ENCODE data around the gene UNK. TPM values are rescaled to one million over a fixed set of nuclear protein-coding genes. Genes with fewer than 3 reads are reported as not detected.

UNK gene, protein sequence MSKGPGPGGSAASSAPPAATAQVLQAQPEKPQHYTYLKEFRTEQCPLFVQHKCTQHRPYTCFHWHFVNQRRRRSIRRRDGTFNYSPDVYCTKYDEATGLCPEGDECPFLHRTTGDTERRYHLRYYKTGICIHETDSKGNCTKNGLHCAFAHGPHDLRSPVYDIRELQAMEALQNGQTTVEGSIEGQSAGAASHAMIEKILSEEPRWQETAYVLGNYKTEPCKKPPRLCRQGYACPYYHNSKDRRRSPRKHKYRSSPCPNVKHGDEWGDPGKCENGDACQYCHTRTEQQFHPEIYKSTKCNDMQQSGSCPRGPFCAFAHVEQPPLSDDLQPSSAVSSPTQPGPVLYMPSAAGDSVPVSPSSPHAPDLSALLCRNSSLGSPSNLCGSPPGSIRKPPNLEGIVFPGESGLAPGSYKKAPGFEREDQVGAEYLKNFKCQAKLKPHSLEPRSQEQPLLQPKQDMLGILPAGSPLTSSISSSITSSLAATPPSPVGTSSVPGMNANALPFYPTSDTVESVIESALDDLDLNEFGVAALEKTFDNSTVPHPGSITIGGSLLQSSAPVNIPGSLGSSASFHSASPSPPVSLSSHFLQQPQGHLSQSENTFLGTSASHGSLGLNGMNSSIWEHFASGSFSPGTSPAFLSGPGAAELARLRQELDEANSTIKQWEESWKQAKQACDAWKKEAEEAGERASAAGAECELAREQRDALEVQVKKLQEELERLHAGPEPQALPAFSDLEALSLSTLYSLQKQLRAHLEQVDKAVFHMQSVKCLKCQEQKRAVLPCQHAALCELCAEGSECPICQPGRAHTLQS
- total RNA-seq = 21.2 TPM

DNA sequence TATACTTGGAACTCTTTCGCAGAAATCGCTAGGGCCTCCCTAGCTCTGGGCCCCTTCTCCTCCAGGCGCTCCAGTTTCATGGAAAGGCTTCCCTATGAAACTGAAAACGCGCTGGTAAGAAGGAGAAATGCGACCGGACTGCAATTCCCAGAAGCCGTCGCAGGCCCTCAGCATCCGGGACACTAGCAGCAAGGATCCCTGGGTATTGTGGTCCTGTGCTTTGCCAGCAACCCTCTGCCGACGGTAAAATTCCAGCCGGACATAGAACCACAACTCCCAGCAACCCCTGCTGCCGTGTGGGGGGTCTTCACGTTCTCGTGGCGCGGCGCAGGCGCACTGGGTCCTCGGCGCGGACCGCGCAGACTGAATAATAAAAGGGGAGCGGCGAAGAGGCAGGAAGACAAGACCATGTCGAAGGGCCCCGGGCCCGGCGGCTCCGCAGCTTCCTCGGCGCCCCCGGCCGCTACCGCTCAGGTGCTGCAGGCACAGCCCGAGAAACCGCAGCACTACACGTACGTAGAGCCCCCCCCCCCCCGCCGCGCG is at the start of gene UNK:
UNK (plus strand) TSS at position 334 of the 543 bp plus-strand sequence; CDS start at position 409, 75 bp downstream.
- peak; percentile 92 to 95 for DNase-seq (ENCODE audit: low spot score in 2 of 2)
- FAIRE-seq = no peak

DNA sequence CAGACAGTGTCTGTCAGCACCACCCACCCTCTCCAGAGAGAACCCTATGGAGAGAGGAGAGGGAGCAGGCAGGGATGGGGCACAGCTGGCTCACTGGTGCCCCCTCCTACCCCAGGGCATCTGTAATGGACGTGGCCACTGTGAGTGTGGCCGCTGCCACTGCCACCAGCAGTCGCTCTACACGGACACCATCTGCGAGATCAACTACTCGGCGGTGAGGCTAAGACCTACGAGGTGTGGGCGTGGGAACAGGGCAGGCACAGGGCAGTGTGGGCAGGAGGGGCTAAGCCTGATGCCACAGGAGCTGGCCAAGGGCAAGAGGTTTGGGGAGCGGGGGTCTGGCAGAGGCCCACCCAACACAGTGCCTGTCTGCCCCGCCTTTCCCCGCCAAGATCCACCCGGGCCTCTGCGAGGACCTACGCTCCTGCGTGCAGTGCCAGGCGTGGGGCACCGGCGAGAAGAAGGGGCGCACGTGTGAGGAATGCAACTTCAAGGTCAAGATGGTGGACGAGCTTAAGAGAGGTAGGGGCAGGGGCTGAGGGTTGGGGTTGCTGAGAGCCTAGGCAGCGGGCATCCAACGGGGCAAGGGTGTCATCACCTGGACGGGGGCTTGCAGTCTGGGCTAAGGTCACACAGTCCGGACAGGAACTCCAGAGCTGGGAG is 48.3 kb upstream of the UNK start:
- DNase-seq (ENCODE audit: low spot score in 2 of 2) (no peak), FAIRE-seq (no peak)

DNA sequence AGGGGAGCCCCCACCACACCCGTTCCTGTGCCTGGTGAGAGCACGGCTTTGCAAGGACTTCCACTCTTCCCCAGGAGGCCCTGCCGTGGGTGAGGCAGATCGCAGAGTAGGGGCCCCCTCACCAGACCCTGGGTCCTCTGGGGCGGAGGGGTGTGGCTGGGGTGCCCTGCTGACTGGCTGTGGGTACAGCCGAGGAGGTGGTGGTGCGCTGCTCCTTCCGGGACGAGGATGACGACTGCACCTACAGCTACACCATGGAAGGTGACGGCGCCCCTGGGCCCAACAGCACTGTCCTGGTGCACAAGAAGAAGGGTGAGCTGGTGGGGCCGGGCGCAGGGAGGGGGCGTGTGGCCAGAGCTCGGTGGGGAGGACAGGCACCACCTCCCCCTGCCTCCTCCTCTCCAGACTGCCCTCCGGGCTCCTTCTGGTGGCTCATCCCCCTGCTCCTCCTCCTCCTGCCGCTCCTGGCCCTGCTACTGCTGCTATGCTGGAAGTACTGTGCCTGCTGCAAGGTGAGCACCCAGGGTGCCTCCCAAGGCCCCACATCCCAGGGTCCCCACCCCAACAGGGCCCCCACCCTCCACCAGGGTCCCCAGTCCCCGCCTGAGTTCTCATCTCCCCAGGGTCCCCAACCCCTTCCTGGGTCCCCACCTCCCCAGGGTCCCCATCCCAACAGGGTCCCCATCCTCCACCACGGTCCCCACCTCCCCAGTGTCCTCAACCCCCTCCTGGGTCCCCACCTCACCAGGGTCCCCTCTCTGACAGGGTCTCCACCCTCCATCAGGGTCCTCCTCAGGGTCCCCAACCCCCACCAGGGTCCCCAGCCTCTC is 47.3 kb upstream of the UNK start:
- no peak for FAIRE-seq
- no peak for DNase-seq (ENCODE audit: low spot score in 2 of 2)

DNA sequence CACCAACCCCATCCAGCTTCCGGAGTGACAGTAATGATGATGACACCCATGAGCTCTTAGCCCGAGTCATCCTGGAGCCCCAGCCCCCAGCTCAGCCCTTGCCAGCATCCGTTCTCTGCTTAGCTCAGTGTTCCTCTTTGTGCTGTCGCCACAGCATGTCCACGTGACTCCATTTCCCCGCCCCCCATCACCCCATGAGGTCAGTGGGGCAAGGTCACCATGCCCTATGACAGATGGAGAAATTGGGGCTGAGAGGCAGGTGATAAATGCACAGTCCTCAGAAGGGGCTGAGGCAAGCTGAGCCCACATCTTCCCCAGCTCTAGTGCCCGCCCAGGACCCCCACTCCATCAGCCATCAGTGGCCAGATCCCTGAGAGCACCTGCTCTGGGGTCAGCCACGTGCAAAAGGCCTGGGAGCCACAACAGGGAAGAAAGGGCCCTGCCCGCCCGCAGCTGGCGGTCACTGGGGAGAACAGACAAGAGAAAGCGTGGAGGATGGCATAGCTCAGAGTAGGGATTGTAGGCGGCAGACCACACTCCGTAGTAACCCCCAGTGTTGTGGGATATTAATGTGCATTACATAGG is 46.3 kb upstream of the UNK start:
- peak; percentile 61 to 62 for DNase-seq (ENCODE audit: low spot score in 2 of 2)
- FAIRE-seq = no peak

DNA sequence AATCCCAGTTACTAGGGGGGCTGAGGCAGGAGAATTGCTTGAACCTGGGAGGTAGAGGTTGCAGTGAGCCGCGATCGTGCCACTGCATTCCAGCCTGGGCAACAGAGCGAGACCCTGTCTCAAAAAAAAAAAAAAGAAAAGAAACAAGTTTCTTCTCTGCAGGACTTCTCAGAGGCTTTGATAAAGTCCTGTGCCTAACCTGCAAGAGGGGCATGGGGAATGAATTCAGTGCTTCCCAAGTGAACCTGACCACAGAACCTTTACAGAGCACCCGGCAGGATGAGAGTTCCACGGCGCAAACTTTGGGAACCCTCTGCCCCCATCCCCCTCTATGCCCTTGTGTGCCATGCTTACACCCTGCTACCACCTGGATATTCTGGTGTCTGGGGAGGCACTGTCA is 45.4 kb upstream of the UNK start:
- DNase-seq (ENCODE audit: low spot score in 2 of 2) (no peak), FAIRE-seq (no peak)

DNA sequence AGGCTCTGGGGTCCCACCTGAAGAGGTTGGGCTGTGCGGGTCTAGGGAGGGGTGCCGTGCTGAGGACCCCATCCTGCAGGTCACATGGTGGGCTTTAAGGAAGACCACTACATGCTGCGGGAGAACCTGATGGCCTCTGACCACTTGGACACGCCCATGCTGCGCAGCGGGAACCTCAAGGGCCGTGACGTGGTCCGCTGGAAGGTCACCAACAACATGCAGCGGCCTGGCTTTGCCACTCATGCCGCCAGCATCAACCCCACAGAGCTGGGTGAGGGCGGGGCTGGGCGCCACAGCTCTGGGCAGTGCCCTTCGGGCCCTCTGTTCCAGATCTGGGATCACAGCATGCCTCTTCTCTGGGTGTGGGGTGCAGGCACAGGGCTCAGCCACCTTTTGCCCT is 44.8 kb upstream of the UNK start:
- no peak for FAIRE-seq
- no peak for DNase-seq (ENCODE audit: low spot score in 2 of 2)

DNA sequence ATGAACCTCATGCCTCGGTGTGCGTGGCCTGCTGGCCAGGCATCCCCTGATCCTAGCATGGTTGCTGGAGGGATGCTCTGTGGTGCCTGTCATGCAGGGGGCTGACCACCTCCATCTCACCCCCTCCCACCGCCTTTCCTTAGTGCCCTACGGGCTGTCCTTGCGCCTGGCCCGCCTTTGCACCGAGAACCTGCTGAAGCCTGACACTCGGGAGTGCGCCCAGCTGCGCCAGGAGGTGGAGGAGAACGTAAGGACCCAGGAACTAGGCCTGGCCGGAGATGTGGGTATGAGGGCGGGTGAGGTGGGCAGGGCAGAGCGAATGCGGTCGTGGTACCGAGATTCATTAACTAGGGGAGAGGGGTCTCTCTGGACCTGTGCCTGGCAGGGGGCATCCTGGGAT is 44.4 kb upstream of the UNK start:
- FAIRE-seq (no peak), DNase-seq (ENCODE audit: low spot score in 2 of 2) (no peak)

DNA sequence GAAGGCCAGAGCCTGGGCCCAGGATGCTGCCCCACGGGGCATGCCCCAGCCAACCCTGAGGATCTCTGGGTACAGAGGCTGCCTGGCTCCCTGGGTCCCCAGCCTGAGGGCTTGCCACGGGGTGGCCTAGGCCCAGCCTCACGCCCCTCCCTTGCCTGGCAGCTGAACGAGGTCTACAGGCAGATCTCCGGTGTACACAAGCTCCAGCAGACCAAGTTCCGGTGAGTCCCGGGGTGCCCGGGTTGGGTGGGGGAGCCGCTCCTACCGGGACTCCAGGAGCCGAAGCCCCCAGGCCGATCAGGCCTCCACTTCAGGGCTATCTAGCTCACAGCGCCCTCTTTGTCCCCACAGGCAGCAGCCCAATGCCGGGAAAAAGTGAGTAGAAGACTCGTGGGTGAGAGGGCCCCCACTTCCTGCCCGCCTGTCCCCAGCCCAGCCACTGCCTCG is 44.0 kb upstream of the UNK start:
- no peak for FAIRE-seq
- no peak for DNase-seq (ENCODE audit: low spot score in 2 of 2)

DNA sequence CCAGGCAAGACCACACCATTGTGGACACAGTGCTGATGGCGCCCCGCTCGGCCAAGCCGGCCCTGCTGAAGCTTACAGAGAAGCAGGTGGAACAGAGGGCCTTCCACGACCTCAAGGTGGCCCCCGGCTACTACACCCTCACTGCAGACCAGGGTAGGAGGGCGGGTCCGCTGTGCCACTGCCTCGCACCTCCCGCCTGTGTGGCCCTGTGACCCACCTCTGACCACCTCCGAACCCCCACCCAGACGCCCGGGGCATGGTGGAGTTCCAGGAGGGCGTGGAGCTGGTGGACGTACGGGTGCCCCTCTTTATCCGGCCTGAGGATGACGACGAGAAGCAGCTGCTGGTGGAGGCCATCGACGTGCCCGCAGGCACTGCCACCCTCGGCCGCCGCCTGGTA is 42.3 kb upstream of the UNK start:
- DNase-seq (ENCODE audit: low spot score in 2 of 2) (no peak), FAIRE-seq (no peak)

DNA sequence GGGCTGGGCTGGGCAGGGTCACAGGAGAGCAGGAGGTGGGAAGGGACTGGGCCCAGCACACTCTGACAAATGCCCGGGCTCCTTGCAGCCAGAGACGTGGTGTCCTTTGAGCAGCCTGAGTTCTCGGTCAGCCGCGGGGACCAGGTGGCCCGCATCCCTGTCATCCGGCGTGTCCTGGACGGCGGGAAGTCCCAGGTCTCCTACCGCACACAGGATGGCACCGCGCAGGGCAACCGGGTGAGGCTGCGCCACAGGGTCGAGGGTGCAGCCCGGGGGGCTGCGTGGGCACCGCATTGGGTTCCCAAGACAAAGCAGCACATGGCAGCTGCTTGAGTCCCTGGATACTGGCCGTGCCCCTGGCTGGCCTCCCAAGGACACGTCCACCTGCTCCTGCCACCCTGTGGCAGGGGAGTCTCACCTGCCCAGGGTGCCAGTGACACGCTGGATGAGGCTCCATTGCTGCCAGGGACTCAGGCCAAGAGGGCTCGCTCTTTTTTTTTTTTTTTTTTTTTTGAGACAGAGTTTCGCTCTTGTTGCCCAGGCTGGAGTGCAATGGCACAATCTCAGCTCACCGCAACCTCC is 40.9 kb upstream of the UNK start:
- FAIRE-seq (no peak), DNase-seq (ENCODE audit: low spot score in 2 of 2) (no peak)

DNA sequence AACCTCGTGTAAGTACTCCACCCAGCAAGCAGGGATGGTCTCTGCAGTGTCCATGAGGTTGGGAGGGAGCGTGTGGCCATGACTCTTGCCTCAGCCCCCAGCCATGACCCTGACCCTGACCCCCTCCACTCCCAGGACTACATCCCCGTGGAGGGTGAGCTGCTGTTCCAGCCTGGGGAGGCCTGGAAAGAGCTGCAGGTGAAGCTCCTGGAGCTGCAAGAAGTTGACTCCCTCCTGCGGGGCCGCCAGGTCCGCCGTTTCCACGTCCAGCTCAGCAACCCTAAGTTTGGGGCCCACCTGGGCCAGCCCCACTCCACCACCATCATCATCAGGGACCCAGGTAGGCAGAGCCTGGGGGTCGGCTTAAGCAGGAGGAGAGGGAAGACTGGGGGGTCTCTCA is 35.9 kb upstream of the UNK start:
- DNase-seq (ENCODE audit: low spot score in 2 of 2) (no peak), FAIRE-seq (no peak)

DNA sequence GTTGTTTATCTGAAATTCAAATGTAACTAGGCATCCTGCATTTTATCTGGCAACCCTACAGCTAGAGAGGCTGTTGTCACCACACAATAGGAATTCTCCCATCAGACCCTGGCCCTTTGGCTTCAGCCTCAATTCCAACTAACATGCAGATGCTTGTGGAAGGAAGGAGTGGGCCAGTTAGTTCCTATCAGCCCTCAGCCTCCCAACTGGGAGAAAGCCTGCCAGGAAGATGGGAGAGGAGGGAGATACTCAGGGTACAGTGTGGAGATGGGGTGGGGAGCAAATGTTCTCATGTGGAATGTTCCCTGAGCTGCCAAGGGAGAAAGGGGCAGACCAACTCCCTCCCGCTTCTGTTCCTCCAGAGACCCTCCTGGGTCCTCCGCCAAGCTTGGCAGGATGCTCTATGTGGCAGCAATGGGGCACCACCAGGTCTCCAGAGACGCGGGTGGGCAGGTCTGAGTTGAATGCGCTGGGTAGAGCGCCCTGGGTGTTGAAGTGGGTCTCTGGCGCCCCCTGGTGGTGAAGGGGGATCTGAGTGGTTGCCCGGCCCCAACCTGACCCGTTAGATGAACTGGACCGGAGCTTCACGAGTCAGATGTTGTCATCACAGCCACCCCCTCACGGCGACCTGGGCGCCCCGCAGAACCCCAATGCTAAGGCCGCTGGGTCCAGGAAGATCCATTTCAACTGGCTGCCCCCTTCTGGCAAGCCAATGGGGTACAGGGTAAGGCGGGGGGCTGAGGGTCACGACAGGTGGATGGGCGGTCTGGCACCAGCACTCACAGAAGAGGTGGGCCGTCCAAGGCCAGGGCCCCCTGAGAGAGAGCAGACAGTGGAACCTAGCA is 34.8 kb upstream of the UNK start:
- no peak for FAIRE-seq
- peak; percentile 81 to 86 for DNase-seq (ENCODE audit: low spot score in 2 of 2)

DNA sequence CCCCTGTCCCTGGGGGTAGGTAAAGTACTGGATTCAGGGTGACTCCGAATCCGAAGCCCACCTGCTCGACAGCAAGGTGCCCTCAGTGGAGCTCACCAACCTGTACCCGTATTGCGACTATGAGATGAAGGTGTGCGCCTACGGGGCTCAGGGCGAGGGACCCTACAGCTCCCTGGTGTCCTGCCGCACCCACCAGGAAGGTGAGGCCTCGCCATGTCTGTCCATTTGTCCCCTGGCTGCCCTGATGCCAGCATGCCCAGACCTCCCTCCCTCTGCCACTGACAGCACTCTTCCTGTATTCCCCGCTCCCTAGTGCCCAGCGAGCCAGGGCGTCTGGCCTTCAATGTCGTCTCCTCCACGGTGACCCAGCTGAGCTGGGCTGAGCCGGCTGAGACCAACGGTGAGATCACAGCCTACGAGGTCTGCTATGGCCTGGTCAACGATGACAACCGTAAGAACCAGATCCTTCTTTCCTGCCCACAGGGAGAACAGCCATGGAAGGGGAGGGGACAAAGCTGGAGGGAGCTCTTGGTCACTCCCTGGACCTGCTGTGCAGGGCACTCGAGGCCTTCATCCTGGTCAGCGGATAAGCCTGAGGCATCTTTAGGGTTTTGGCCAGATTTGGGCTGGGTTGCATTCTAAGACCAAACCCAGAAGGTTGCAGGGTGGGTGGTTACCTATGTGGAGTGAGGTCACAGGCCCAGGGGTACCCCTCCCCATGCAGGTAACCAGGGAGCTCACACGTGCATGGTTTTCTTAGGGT is 33.8 kb upstream of the UNK start:
- DNase-seq (ENCODE audit: low spot score in 2 of 2) = no peak
- FAIRE-seq = no peak

DNA sequence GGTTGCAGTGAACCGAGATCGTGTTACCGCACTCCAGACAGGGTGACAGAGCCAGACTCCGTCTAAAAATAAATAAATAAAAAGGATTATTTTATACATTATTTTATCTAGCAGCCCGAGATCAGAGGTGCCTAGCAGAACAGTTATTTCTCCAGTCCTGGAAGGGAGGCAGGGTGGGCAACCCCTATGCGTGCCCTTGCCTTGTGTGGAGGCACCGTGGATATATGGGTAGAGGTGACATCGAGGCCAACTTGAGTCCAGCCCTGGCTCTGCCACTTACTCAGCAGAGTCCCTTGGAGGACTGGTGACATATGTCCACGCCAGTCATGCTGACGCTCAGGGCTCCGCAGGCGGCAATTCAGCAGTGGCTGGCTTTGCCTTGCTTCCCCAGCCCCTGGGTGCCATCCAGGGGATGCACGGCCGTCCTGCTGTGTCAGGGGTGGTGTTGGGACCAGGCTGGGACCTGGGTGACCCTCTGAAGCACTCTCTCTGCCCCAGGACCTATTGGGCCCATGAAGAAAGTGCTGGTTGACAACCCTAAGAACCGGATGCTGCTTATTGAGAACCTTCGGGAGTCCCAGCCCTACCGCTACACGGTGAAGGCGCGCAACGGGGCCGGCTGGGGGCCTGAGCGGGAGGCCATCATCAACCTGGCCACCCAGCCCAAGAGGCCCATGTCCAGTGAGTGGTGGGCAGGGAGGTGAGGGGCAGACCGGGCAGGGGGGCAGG is 32.8 kb upstream of the UNK start:
- DNase-seq (ENCODE audit: low spot score in 2 of 2) = no peak
- no peak for FAIRE-seq

DNA sequence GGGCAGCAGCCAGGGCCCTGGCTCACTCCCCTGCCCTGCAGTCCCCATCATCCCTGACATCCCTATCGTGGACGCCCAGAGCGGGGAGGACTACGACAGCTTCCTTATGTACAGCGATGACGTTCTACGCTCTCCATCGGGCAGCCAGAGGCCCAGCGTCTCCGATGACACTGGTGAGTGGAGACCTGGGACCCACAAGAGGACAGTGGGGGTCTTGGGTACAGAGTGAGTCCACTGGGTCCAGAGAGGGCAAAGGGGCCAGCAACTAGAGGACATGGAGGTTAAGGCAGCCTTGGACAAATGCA is 32.2 kb upstream of the UNK start:
- FAIRE-seq = no peak

DNA sequence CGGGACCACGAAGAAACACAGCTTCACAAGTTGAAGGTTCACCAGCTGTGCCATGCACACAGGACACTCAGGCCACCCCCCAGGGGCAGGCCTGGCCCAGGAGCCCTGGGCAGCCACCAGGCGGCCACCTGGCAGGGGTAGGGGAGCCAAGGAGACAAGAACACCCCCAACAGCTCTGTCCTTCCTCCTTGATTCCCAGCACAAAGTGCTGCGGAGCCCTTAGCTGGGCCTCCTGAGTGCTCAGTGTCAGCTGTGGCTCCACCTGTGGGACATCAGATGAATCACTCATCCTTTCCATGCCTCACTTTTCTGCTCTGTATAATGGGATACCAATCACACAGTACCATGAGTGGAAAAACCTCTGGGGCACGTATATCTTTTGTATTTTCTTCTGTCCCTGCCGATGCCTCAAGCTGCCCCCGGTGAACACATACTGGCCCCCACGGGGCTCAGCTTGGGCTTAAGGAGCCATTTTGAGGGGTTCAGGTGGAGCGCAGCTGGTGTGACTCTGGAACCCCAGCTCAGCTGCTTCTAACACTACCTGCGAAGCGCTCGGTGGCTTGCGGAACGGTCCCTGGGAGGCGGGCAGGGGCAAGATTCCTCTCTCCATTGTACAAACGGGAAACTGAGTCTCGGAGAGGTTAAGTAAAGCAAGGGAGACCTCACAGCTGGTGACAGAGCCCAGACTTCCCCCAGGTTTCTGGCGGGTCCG is 31.6 kb upstream of the UNK start:
- FAIRE-seq (no peak), DNase-seq (ENCODE audit: low spot score in 2 of 2) (no peak)

More for the DNA sequence above, 32.2 kb upstream of the UNK start:
- DNase-seq (ENCODE audit: low spot score in 2 of 2) = no peak

Measured in frontal cortex (tissue), 4 donors.